Measurements from ENCODE around the gene RIOK2.
A peak's percentile ranks its signal among the peaks of the same experiment; 100 is the strongest.

Gene RIOK2

DNA sequence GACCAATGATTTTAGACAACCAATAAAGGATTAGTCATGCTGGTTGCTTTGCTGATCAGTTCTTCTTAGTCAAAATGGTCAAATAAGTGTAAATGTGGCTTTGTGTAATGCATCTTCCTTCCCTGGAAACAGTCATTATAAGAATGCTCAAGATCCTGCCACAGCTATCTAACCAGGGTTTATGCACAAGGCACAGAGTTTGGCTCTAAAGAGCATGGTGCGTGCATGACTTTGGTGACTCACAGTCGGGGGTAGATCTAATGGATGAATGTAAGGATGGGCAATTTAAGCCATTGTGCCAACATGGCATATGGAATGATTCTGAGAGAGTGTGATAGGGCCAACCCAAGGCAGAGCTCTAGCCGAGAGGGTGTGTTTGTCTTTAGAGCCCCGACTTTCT is 47.2 kb downstream of the RIOK2 start:
- intact Hi-C loops (cut with DNase I): no loop called here
- no peak for DNase-seq

- intact Hi-C loops (cut with DNase I): no loop called here
- DNase-seq: no peak
Observed at GRCh38 chr5:97134634-97135033, 48.4 kb downstream of the RIOK2 start.

DNA sequence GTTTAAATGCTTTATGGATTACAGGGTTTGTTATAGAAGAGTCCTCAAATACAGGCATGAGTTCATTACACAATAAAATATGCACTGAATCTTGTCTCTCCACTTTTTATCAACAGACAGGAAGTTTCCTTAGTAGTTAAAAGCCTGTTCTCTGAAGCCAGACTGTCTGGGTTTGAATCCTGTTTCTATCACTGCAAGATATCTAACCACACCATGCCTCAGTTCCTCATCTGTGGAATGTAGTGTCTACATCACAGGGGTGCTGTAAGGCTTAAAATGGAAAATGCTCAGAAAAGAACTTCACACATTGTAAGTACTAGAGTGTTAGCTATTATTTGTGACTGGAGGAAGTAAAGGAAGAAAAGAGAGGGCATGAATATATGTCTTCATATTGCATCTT is 49.9 kb downstream of the RIOK2 start:
- DNase-seq: no peak

DNA sequence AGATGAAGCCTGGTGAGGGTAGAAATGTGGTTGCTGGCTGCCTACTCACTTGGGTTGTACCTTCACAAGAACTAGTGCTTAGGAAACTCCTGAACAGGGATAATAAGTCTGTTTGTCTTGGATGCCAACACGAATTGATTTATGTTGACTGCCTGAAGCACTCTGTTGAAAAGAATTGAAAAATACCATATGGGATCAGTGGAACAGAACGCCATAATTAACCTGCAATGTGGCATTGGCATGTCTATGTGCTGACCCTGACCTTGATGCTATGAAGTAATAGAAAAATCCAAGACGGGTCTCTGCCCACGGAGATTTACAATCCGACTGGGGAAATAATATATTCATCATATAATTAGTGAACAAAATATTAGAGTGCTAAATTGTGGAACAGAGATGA is 51.1 kb downstream of the RIOK2 start:
- intact Hi-C loops (cut with DNase I): no loop called here
- no peak for DNase-seq

More for the DNA sequence above, 49.9 kb downstream of the RIOK2 start:
- intact Hi-C loops (cut with DNase I): no loop called here

DNA sequence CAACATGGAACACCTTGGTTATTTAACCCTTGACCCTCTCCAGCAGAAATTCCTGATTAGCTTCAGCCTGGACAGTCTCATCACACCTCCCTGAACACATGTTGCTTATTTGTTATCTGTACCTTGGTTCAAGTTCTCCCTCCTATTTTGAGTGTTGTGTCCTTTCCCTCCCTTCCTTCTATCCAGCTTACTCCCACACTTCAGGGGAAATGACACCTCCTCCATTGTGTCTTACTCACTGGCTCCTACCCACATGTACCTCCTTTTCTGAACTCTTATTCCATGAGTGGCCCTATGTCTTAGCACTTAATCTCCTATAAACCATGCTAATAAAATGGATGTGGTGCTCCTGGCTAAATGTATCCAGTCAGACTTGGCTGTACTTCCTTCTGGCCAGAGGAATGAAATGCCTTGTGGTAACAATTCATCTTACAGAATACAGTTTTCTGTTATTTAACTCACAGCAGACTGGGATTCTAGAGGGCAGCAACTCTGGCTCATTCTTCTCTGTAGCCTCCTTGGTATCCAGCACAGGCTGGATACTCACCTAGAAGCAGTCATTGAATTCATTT is 51.8 kb downstream of the RIOK2 start:
- intact Hi-C loops (cut with DNase I): no loop called here
- peak in 1 of 42 donors; percentile 8 for DNase-seq

DNA sequence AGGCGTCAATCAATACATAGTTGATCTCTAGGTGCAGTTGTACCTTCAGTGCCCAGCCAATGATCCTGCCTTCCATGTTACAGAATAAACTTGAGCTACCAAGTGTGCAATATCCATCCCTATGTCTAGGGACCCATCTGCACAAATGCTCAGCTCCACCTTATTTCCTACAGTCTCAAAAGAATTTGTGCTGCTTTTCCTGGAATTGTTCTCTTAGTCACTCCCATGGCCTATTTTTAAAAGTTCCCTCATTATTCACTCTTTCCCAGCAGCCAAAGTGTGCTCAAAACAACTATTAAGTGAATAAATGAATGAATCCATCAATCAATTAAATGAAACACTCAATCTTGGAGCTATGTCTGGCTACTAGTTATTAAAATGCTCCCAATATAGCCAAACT is 55.3 kb downstream of the RIOK2 start:
- peak in 3 of 42 donors; percentile 9 to 54 (median 31) for DNase-seq
- intact Hi-C loops (cut with DNase I): no loop called here

GRCh38 chr5:97125125-97125683 is 57.8 kb downstream of the RIOK2 start:
- no peak for DNase-seq
- intact Hi-C loops (cut with DNase I): no loop called here

DNA sequence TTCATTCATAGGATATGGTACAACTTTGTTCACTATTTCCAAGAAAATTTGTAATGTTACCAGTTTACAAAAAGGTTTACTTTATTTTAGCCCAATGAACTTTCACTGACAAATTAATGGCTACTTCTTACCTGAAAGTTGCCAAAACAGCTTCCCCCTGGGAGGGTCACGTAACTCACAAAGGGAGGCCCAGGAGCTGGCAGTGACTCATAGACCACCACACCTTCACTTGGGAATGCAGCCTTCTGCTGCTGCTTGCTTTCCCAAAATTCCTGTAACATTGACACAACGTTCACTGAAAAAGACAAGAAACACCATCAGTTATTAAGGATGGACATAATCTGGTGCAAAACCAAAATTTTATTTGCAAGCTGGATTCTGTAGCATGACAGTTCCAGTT is 58.7 kb downstream of the RIOK2 start:
- DNase-seq: no peak
- intact Hi-C loops (cut with DNase I): no loop called here

DNA sequence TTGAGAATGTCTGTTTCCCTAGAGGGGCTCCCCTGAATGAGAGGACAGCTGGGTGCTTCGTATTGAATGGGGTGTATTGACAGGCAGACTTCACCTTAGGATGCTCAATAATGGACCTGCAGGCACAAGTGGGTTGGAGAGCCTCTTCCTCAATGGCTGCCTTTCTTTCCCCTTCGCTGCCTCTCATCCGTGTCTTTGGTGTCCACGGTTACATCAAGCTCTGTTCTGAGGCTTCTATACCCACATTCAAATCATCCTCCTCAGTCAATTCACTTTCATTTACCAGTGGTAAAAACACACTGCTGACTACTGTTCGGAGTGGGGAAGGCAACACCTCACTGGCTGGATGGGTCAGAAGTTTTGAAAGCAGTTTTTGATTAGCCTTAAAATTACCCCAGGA is 61.2 kb downstream of the RIOK2 start:
- no peak for DNase-seq
- intact Hi-C loops (cut with DNase I): no loop called here

- intact Hi-C loops (cut with DNase I): no loop called here
- DNase-seq: no peak
Observed at GRCh38 chr5:97120195-97120594, 62.9 kb downstream of the RIOK2 start.

DNA sequence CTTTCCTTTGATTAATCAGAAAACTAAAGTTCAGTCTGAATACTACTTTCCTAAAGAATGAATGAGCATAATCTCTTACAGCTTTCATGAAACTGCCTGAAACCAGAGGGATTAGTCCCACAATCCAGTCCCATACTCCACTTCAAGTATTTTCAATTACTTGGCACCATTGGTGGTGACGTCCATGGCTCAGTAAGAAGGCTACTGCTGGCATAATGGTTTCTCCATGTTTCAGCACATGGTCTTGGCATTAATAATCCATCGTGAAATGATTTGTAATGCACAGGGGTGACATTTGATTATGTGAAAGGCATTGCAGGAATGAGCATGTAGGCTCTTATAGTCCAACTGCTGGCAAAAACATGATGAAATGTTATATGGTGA is 64.0 kb downstream of the RIOK2 start:
- intact Hi-C loops (cut with DNase I): no loop called here
- DNase-seq: no peak

- intact Hi-C loops (cut with DNase I): no loop called here
- DNase-seq: no peak
Observed at GRCh38 chr5:97118261-97119006, 64.6 kb downstream of the RIOK2 start.

DNA sequence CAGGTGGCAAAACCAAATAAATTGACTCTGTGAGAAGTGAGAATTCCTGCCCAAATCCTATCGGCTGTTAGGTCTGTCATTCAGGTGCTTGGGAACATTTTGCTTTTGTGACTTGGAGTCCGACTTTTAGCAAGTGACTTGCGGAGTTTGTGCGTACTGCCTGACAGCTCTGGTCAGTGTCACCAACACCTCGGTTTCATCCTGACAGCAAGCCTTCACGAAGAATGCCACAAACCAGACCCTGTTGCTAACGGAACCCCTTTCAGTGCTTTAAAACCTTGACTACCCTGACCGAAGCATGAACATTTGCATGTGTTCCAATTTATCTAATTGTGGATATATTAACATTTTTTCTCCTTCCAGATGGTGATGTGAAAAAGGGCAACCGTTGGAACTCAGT is 67.1 kb downstream of the RIOK2 start:
- intact Hi-C loops (cut with DNase I): no loop called here

DNA sequence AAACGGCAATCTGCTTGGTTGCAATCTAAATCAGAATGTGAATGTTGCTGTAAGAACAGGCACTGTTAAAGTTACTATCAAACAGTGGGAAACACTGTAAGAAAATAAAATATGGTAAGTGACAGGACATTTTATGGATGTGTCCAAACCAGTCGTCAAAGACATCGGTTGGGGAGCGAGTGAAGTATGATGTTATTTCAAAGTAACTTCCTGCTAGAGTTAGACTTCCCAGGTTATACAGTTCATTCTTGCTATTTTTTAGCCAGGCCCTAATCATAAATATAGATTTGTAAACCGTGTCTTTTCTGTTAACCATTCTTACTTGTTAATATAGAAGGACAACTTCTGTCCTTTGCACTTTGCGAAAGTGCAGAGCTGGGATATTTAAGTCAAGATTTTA is 70.8 kb downstream of the RIOK2 start:
- intact Hi-C loops (cut with DNase I): no loop called here
- no peak for DNase-seq

More for the DNA sequence above, 67.1 kb downstream of the RIOK2 start:
- no peak for DNase-seq

DNA sequence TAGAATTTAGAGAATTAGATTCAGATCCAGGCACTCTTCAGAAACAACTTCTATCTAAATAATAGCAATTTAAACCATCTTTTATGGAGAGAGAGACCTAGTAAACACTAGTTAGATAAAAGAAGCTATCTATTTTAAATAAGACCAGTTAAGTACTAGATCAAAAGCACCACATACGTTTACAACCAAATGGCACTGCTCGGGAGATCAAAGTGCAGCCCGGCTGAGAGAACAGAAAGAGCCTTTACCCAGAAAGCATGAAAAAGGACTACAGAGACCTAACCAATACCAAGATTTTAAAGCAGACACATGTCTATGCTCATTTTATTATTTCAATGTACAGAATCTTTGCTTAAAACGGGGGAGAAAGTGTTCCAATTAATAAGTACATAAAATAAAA is 71.4 kb downstream of the RIOK2 start:
- DNase-seq: no peak

DNA sequence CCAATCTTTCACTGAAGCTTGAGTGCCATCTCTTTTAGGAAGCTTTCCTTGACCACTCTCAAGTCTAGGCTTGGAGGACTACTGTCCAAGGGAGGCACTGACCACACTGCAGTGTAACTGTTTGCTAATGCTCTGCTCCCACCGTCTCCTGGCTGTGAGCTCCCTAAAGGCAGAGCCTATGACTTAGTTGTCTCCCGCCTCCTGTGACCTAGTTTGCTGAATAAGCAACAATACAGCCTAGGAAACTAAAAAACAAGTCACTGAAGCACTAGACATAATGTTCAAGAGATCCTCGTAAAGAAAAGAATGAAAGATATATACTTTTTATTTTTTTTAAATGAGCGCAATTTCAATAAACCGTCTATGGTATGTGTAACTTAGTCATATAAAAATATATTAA is 72.0 kb downstream of the RIOK2 start:
- peak in 1 of 42 donors; percentile 4 for DNase-seq
- intact Hi-C loops (cut with DNase I): no loop called here

More for the DNA sequence above, 71.4 kb downstream of the RIOK2 start:
- intact Hi-C loops (cut with DNase I): no loop called here
